HG02852 (cell line): ENCODE data around the gene CDH13.

Experiments used
- ATAC-seq: cut with Tn5 transposase; IDR thresholded peaks from one replicate; pipeline ENCODE4 v1.9.1; 2021; ENCODE audit warnings: mild to moderate bottlenecking, moderate library complexity; ENCODE audit not compliant: unreplicated experiment

Gene CDH13

GRCh38 chr16:83762141-83762991, 1135.6 kb downstream of the CDH13 start:
- ATAC-seq = no peak

GRCh38 chr16:83762992-83763358, 1136.2 kb downstream of the CDH13 start:
- no peak for ATAC-seq

GRCh38 chr16:83768986-83769385, 1142.2 kb downstream of the CDH13 start:
- no peak for ATAC-seq

GRCh38 chr16:83769397-83770008, 1142.7 kb downstream of the CDH13 start:
- ATAC-seq = no peak

GRCh38 chr16:83771306-83771942, 1144.7 kb downstream of the CDH13 start:
- no peak for ATAC-seq

GRCh38 chr16:83772806-83773205, 1146.0 kb downstream of the CDH13 start:
- no peak for ATAC-seq

- no peak for ATAC-seq
Observed at GRCh38 chr16:83774066-83774465, 1147.3 kb downstream of the CDH13 start.

GRCh38 chr16:83776944-83777343, 1150.2 kb downstream of the CDH13 start:
- ATAC-seq = no peak

- no peak for ATAC-seq
Observed at GRCh38 chr16:83779886-83780285, 1153.1 kb downstream of the CDH13 start.

GRCh38 chr16:83785455-83785854, 1158.7 kb downstream of the CDH13 start:
- no peak for ATAC-seq

- ATAC-seq = no peak
Observed at GRCh38 chr16:83789642-83790401, 1163.1 kb downstream of the CDH13 start.

GRCh38 chr16:83791916-83792315, 1165.1 kb downstream of the CDH13 start:
- no peak for ATAC-seq

- ATAC-seq = no peak
Observed at GRCh38 chr16:83792391-83792790, 1165.6 kb downstream of the CDH13 start.

GRCh38 chr16:83793179-83793578, 1166.4 kb downstream of the CDH13 start:
- ATAC-seq = no peak

- no peak for ATAC-seq
Observed at GRCh38 chr16:83794860-83795554, 1168.2 kb downstream of the CDH13 start.

GRCh38 chr16:83797013-83797412, 1170.2 kb downstream of the CDH13 start:
- no peak for ATAC-seq

- no peak for ATAC-seq
Observed at GRCh38 chr16:83799336-83799735, 1172.6 kb downstream of the CDH13 start.

GRCh38 chr16:83802135-83802534, 1175.4 kb downstream of the CDH13 start:
- ATAC-seq = no peak

GRCh38 chr16:83802554-83803205, 1175.9 kb downstream of the CDH13 start:
- ATAC-seq = no peak

GRCh38 chr16:83803811-83804210, 1177.0 kb downstream of the CDH13 start:
- ATAC-seq = no peak
